ACC112 (cell line): ENCODE measurements around the gene MBD3L3.
"Not testable (repeated sequence)": the region's sequence is repeated elsewhere in the genome, so short reads cannot be mapped to it uniquely, and the experiment has no call there.

Source experiments
- H2AFZ ChIP-seq: fragments of 200-600 bp; sonication (generic); one replicate; pipeline ENCODE4 v1.6.0; 2017; ENCODE audit warnings: antibody characterized with exemption, low read length; ENCODE audit not compliant: unreplicated experiment
- H3K27ac ChIP-seq: fragments of 200-600 bp; sonication (generic); 2 replicates; pipeline ENCODE4 v1.5.1; 2014; ENCODE audit warnings: low read depth, mild to moderate bottlenecking, antibody characterized with exemption, low read length, moderate library complexity
- H3K27me3 ChIP-seq: fragments of 200-600 bp; sonication (generic); 2 replicates; pipeline ENCODE4 v1.6.1; 2014; ENCODE audit warnings: mild to moderate bottlenecking, antibody characterized with exemption, low read length, moderate library complexity, mixed read lengths; ENCODE audit not compliant: insufficient read depth
- H3K36me3 ChIP-seq: fragments of 200-600 bp; sonication (generic); 2 replicates; pipeline ENCODE4 v1.6.1; 2016; ENCODE audit warnings: mild to moderate bottlenecking, antibody characterized with exemption, low read length, moderate library complexity, mixed read lengths; ENCODE audit not compliant: insufficient read depth
- H3K4me1 ChIP-seq: fragments of 200-600 bp; sonication (generic); one replicate; pipeline ENCODE4 v1.6.1; 2016; ENCODE audit warnings: low read length, mixed read lengths; ENCODE audit not compliant: insufficient read depth, unreplicated experiment, control insufficient read depth
- H3K4me3 ChIP-seq: fragments of 200-600 bp; sonication (generic); 2 replicates; pipeline ENCODE4 v1.5.1; 2014; ENCODE audit warnings: mild to moderate bottlenecking, low read depth, low read length
- H3K79me2 ChIP-seq: fragments of 200-600 bp; sonication (generic); one replicate; pipeline ENCODE4 v1.6.0; 2016; ENCODE audit warnings: low read length; ENCODE audit not compliant: control insufficient read depth, unreplicated experiment, insufficient read depth

Gene MBD3L3

DNA sequence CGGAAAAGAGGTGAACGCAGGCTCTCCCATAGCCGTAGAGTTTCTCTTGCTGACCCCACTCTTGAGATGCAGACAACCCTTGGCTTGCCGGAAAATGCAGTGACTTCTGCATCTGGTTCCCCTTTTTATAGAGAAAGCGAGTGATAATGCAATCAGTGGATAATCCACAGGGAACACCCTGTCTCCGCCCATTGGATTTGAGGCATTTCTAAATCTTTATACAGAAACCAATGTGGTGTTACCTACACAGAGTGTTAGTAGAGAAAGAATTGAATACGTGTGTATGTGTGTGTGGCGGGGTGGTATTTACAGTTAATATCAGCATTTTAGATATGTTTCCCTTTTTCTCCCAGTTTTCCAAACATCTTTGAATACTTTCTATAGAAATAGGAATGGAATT lies at the start of gene MBD3L3:
TSS of gene MBD3L3 (minus strand) at position 101 of the 400 bp plus-strand sequence. CDS start at position 30, 71 bp downstream.
- not testable (repeated sequence) for H3K27ac ChIP-seq

DNA sequence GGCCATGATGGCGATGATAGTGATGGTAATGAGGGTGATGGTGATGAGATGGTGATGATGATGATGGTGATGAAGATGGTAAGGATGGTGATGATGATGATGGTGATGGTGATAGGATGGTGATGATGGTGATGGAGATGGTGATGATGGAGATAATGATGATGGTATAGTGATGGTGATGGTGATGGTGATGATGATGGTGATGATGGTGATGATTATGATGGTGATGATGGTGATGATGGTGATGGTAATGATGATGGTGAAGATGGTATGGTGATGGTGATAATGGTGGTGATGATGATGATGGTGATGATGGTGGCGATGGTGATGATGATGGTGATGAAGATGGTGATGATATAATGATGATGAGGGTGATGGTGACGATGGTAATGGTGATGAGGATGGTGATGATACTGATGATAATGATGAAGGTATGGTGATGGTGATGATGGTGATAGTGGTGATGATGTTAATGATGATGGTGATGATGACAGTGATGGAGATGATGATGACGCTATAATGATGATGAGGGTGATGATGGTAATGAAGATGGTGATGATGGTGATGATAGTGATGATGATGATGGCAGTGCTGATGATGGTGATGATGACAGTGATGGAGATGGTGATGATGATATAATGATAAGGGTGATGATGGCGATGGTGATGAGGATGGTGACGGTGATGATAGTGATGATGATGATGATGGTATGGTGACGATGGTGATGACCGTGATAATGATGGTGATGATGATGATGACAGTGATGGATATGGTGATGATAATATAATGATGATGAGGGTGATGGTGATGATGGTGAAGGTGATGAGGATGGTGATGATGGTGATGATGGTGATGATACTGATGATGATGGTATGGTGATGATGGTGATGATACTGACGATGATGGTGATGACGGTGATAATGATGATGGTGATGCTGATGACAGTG lies 48.5 kb upstream of the MBD3L3 start:
- H3K79me2 ChIP-seq, result no peaks in the 10 kb centered on the region
- no peaks in the 10 kb centered on the region for H3K27me3 ChIP-seq
- H3K4me3 ChIP-seq, result no peak overlapping the region
- no peak overlapping the region for H2AFZ ChIP-seq
- no peaks in the 10 kb centered on the region for H3K4me1 ChIP-seq
- H3K27ac ChIP-seq, result no peak overlapping the region
- H3K36me3 ChIP-seq, result no peaks in the 10 kb centered on the region

More for the DNA sequence above, at the start of gene MBD3L3:
- not testable (repeated sequence) for H3K4me1 ChIP-seq, H2AFZ ChIP-seq, H3K27me3 ChIP-seq, H3K36me3 ChIP-seq, H3K79me2 ChIP-seq, H3K4me3 ChIP-seq

DNA sequence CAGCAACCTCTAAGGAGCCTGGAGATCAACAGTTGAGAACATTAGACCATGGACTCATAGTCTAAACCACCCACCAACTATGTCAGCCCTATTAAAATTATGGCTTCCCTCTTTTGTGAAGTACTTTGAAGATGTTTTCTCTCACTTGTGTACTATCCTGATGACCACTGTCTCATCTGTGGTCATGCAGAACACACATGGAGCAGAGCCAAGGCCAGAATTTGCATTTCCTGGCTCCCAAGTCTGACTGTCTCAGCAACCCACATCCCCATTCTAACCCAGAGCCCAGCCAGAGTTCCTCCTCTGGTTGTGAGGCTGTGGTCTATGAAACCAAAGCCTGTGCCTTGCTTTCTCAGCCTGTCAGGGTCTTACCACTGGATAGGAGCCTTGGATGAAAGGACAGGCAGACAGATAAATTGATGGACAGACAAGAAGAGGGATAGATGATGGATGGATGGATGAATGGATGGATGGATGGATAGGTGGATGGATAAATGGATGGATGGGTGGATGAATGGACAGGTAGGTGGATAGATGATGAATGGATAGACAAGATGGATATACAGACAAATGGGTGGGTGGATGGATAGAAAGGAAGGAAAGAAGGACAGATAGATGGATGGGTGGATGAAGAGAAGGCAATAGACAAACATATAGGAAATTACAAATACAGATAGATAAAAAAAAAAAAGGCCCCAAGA lies 46.4 kb upstream of the MBD3L3 start:
- no peak overlapping the region for H3K4me3 ChIP-seq
- H3K79me2 ChIP-seq, result no peaks in the 10 kb centered on the region
- H2AFZ ChIP-seq, result no peak overlapping the region
- H3K27ac ChIP-seq, result no peak overlapping the region
- H3K4me1 ChIP-seq, result no peaks in the 10 kb centered on the region
- no peaks in the 10 kb centered on the region for H3K36me3 ChIP-seq
- no peaks in the 10 kb centered on the region for H3K27me3 ChIP-seq

DNA sequence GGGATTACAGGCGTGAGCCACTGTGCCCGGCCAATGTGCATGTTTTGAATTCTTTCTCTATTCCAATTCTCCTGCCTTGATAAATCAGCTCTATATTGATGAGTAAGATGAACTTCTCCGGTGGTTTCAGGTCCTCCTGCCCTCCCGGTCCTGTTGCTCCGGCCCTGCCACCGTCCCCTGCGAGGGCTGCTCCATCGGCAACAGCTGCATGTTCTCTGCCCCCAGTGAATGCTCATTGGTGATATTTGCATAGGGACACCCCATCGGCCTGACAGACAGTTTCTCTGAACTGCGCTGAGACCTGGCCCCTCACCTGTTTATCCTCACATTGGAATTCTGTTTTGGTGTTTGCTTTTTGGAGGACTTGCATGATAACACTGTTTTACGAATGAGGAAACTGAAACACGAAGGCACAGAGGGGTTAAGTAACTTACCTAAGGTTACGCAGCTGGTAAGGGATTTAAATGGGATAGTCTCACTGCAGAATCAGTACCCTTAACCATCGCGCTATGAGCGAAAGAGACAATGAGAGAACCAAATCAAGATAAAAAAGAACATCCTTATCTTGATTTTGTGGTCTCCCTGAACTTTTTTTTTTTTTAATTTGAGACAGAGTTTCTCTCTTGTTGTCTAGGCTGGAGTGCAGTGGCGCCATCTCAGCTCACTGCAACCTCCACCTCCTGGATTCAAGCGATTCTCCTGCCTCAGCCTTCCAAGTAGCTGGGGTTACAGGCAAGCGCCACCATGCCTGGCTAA lies 43.2 kb upstream of the MBD3L3 start:
- Histone ChIP-seq H3K79me2 (no peaks in the 10 kb centered on the region), H2AFZ (no peak overlapping the region), H3K27ac (no peak overlapping the region), H3K27me3 (no peaks in the 10 kb centered on the region), H3K4me3 (no peak overlapping the region), H3K36me3 (no peaks in the 10 kb centered on the region), H3K4me1 (no peaks in the 10 kb centered on the region)

- H3K79me2 ChIP-seq, result no peaks in the 10 kb centered on the region
- H3K4me3 ChIP-seq, result peak overlapping the region; percentile 93
- H3K4me1 ChIP-seq, result no peaks in the 10 kb centered on the region
- no peaks in the 10 kb centered on the region; the same call in 1 of the 2 replicates for H3K36me3 ChIP-seq
- H3K27me3 ChIP-seq, result no peaks in the 10 kb centered on the region
- H3K27ac ChIP-seq, result peak overlapping the region; percentile 90; the same call in 1 of the 2 replicates
- no peak overlapping the region for H2AFZ ChIP-seq
Observed at GRCh38 chr19:7099597-7099921, 41.1 kb upstream of the MBD3L3 start.

- Histone ChIP-seq H3K79me2 (no peaks in the 10 kb centered on the region), H3K27ac (peak overlapping the region; percentile 90), H2AFZ (peak overlapping the region; percentile 90), H3K4me3 (peak overlapping the region; percentile 93), H3K4me1 (no peaks in the 10 kb centered on the region), H3K27me3 (no peaks in the 10 kb centered on the region), H3K36me3 (no peaks in the 10 kb centered on the region; the same call in 1 of the 2 replicates)
Observed at GRCh38 chr19:7098701-7099596, 40.5 kb upstream of the MBD3L3 start.

DNA sequence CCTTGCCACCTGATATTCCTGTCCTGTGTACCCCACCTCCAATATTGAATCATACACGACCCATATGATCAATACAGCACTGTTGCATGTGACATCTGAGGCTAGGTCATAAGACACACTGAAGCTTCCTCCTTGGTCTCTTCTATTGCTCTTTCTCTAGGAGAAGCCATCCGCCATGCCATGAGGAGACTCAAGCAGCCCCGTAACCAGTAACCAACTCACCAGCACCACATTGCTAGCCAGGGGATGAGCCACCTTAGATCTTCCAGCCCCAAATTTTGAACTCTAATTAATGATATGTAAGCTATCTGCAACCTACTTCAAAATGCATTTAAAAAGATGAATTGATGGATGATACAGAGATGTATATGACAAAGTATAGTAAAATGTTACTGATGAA lies 39.6 kb upstream of the MBD3L3 start:
- Histone ChIP-seq H3K27me3 (no peaks in the 10 kb centered on the region), H3K4me1 (no peaks in the 10 kb centered on the region), H2AFZ (peak overlapping the region; percentile 90), H3K4me3 (peak overlapping the region; percentile 93), H3K36me3 (no peaks in the 10 kb centered on the region; the same call in 1 of the 2 replicates), H3K79me2 (no peaks in the 10 kb centered on the region), H3K27ac (peak overlapping the region; percentile 90; the same call in 1 of the 2 replicates)

- Histone ChIP-seq H2AFZ (no peak overlapping the region), H3K4me3 (no peak overlapping the region), H3K27ac (no peak overlapping the region), H3K27me3 (no peaks in the 10 kb centered on the region), H3K4me1 (no peaks in the 10 kb centered on the region), H3K79me2 (no peaks in the 10 kb centered on the region), H3K36me3 (peaks cover 22% of the 10 kb centered on the region)
Observed at GRCh38 chr19:7088999-7089398, 30.5 kb upstream of the MBD3L3 start.

DNA sequence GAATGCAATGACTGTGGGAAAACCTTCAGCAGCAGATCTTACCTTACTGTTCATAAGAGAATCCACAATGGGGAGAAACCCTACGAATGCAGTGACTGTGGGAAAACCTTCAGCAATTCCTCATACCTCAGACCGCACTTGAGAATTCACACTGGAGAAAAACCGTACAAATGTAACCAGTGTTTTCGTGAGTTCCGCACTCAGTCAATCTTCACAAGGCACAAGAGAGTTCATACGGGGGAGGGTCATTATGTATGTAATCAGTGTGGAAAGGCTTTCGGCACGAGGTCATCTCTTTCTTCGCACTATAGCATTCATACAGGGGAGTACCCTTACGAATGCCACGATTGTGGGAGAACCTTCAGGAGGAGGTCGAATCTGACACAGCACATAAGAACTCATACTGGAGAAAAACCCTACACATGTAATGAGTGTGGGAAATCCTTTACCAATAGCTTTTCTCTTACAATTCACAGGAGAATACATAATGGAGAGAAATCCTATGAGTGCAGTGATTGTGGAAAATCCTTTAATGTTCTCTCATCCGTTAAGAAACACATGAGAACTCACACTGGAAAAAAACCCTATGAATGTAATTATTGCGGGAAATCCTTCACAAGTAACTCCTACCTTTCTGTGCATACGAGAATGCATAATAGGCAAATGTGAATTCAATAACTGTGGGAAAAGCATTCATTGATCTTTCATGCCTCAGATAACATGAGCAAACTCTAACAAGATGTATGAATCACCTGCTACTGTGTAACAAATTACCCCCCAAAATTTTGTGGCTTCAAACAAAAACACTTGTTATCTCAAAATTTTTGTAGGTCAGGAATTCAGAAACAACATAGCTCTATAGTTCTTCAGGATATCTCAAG lies 24.8 kb upstream of the MBD3L3 start:
- Histone ChIP-seq H3K36me3 (peaks cover 74% of the 10 kb centered on the region), H3K4me1 (no peaks in the 10 kb centered on the region), H3K4me3 (no peak overlapping the region), H3K27me3 (no peaks in the 10 kb centered on the region), H3K27ac (no peak overlapping the region), H2AFZ (no peak overlapping the region), H3K79me2 (no peaks in the 10 kb centered on the region)
